Panc1 (cell line): ENCODE data around the gene SMIM38. TPM values are rescaled to one million over a fixed set of nuclear protein-coding genes. Genes with fewer than 3 reads are reported as not detected.

Experiments
- ATAC-seq: fragments of 200-7000 bp; cut with Tn5 transposase; 2 replicates; pipeline ENCODE4 v1.9.1; 2020; ENCODE audit warnings: mild to moderate bottlenecking, moderate library complexity
- BruUV-seq: library from RNA; stranded (reverse); fragments of 400-500 nt; replicated peaks from 2 replicates; lab custom pipeline; 2021; lab: Mats Ljungman, UMichigan
- CTCF ChIA-PET: fragments of 300-600 bp; sonication (Branson Sonifier 250); formaldehyde crosslinking; loops from one replicate; lab custom pipeline; 2022; ENCODE audit warnings: antibody characterized with exemption; lab: Charles Lee
- POLR2A ChIA-PET: fragments of 300-600 bp; sonication (Branson Sonifier 250); formaldehyde crosslinking; loops from one replicate; lab custom pipeline; 2022; ENCODE audit warnings: antibody characterized with exemption; lab: Charles Lee
- DNase-seq: peaks from one replicate; pipeline ENCODE4 v3.0.0-alpha.2; 2010; ENCODE audit warnings: low read depth, low spot score
- H3K27ac ChIP-seq: 2 replicates; pipeline ENCODE4 v1.5.1; 2011; ENCODE audit warnings: mild to moderate bottlenecking, low read length, inconsistent platforms
- H3K27me3 ChIP-seq: fragments of 200-500 bp; sonication (Bioruptor generic); 2 replicates; pipeline ENCODE4 v1.6.0; 2014; ENCODE audit warnings: low read length, inconsistent platforms; ENCODE audit not compliant: control insufficient read depth, insufficient read depth
- H3K36me3 ChIP-seq: fragments of 200-500 bp; sonication (Bioruptor generic); 2 replicates; pipeline ENCODE4 v1.5.1; 2014; ENCODE audit warnings: inconsistent platforms, mild to moderate bottlenecking, low read length, moderate library complexity; ENCODE audit not compliant: control insufficient read depth, insufficient read depth
- H3K4me1 ChIP-seq: 2 replicates; pipeline ENCODE4 v1.5.1; 2011; ENCODE audit warnings: inconsistent platforms, mild to moderate bottlenecking, low read length, moderate library complexity; ENCODE audit not compliant: control insufficient read depth, insufficient read depth
- H3K4me3 ChIP-seq, 2 experiments: 2 replicates each; pipeline ENCODE4 v1.5.1; 2011 to 2012; ENCODE audit warnings: low read depth in 2 of 2, low read length in 2 of 2, mild to moderate bottlenecking in 2 of 2, inconsistent platforms in 1 of 2, moderate library complexity in 1 of 2
- H3K9me3 ChIP-seq: fragments of 200-500 bp; sonication (Bioruptor generic); 2 replicates; pipeline ENCODE4 v1.5.1; 2014; ENCODE audit warnings: low read depth, mild to moderate bottlenecking, inconsistent platforms, low read length, moderate library complexity; ENCODE audit not compliant: control insufficient read depth, insufficient read depth
- CTCF ChIP-seq: fragments of 450-650 bp; IDR thresholded peaks from 2 replicates; pipeline ENCODE4 v1.5.1; 2017; ENCODE audit warnings: mild to moderate bottlenecking
- POLR2AphosphoS5 ChIP-seq: IDR thresholded peaks from 2 replicates; pipeline ENCODE4 v1.6.1; 2012; ENCODE audit warnings: mild to moderate bottlenecking, low read depth, low read length, moderate library complexity
- REST ChIP-seq, 2 experiments: IDR thresholded peaks; 2 replicates each; pipeline ENCODE4 v1.6.1; 2011 to 2012; ENCODE audit warnings: low read depth in 2 of 2, control low read depth in 1 of 2, low read length in 1 of 2, mild to moderate bottlenecking in 1 of 2, moderate library complexity in 1 of 2; ENCODE audit not compliant: insufficient read depth in 1 of 2
- SIN3A ChIP-seq: IDR thresholded peaks from 2 replicates; pipeline ENCODE4 v1.6.1; 2012; ENCODE audit warnings: low read depth, mild to moderate bottlenecking, low read length, moderate library complexity, borderline replicate concordance; ENCODE audit not compliant: insufficient read depth
- TCF7L2 ChIP-seq: IDR thresholded peaks from 2 replicates; pipeline ENCODE4 v1.6.1; 2011; ENCODE audit warnings: mild to moderate bottlenecking, low read depth, low read length, inconsistent platforms
- in situ Hi-C: cut with HindIII; loops from 2 replicates; pipeline ENCODE4 v1.10.0; 2016; ENCODE audit warnings: low sequenced_read_pairs, low pct_unique_long_range_greater_than_20kb
- intact Hi-C: fragments of 100-400 bp; cut with micrococcal nuclease; formaldehyde crosslinking; loops from one replicate; pipeline ENCODE4 v1.10.0; 2022; ENCODE audit not compliant: unreplicated experiment
- total RNA-seq: library from RNA; stranded (reverse); gene quantifications from one replicate; pipeline ENCODE4 v1.2.1, GENCODE V29; 2021; ENCODE audit not compliant: unreplicated experiment

The SMIM38 gene
- total RNA-seq, 1 experiment from 2014 or later, result 0.46 TPM

DNA sequence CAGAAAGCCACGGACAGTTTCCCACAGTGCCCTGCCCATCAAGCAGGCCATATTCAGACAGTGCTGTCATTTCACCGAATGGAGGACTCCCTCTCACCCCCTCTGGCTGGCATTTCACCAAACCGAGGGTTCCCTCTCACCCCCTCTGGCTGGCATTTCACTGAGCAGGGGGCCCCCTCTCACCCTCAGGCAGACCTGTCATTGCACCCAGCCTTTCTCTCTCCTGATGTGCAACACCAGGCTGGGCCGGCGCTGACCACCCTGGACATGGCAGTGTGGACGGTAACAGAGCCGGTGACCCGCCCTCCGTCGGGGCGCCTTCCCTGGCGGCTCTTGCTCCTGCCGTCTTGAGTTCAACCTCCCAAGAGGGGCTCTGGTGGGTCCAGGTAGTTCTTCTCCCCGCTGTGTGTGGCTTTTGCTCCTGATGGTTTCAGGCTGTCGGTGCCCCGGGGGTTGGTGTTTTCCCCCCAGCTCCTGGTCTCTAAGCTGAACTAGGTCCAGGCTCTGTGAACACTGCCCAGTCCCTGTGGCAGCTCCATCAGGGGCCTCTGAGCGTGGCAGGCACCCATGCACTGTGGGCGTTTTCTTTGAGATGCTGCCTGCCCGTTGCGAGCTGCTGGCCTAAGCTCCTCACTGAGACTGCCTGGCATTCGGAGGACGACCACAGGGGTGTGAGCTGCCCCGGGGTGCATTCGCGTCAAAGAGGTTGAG is 46.9 kb downstream of the SMIM38 start:
- CTCF ChIA-PET, result interaction anchor here (0.5 kb wide), 2 partner anchors 379 to 482 kb away, joined by 5 to 6 read pairs; no protein-coding TSS in a partner anchor
- POLR2A ChIA-PET, result no interaction called here

DNA sequence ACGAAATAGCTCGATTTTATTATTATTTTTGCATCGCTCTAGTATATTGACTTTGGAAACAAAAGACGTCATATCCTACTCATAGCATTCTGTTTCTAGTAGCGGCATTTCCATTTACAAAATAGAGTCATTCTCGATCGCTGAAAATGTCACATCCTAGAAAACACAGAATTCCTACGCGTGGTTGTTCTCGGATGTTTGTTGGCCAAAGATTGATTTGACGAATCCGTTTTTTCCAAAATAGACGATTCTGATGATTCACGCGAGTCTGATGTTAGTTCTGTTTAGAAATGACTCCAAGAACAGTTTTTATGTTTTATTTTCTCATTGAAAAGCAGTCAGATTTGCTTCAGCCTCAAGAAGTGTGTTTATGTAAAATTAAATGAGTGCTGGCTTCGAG is 47.6 kb downstream of the SMIM38 start:
- H3K27me3 ChIP-seq, result no peaks in the 10 kb centered on the region
- ATAC-seq, result no peak
- no peak for DNase-seq
- ChIA-PET POLR2A (no interaction called here), CTCF (interaction anchor here (0.5 kb wide), 1 partner anchor 380 kb away, joined by 5 read pairs; no protein-coding TSS in a partner anchor)
- H3K27ac ChIP-seq, result no peak overlapping the region
- intact Hi-C loops, result no loop called here
- BruUV-seq, result no TSS peak
- H3K4me3 ChIP-seq, result no peak overlapping the region
- in situ Hi-C loops, result no loop called here
- TF ChIP-seq TCF7L2, result no peak
- TF ChIP-seq SIN3A, result no peak
- no peak for TF ChIP-seq REST (IDR thresholded peaks at IDR 0.05; ENCODE audit: insufficient read depth in 1 of 2, low read depth in 2 of 2, low read length in 1 of 2)
- TF ChIP-seq CTCF, result no peak
- TF ChIP-seq POLR2AphosphoS5, result no peak
- H3K9me3 ChIP-seq, result no peaks in the 10 kb centered on the region
- H3K4me1 ChIP-seq, result no peaks in the 10 kb centered on the region
- no peaks in the 10 kb centered on the region for H3K36me3 ChIP-seq

More for the DNA sequence above, 46.9 kb downstream of the SMIM38 start:
- in situ Hi-C loops, result no loop called here
- Histone ChIP-seq H3K4me1 (no peaks in the 10 kb centered on the region), H3K36me3 (no peaks in the 10 kb centered on the region), H3K27me3 (no peaks in the 10 kb centered on the region), H3K27ac (no peak overlapping the region), H3K9me3 (no peaks in the 10 kb centered on the region), H3K4me3 (no peak overlapping the region)
- ATAC-seq, result no peak
- TF ChIP-seq CTCF (no peak), TCF7L2 (no peak), SIN3A (no peak), POLR2AphosphoS5 (no peak), REST (IDR thresholded peaks at IDR 0.05; ENCODE audit: insufficient read depth in 1 of 2, low read depth in 2 of 2, low read length in 1 of 2) (no peak)
- DNase-seq, result no peak
- intact Hi-C loops, result no loop called here
- BruUV-seq, result no TSS peak
